ENCODE data around the gene LAMB1.
"Not testable (repeated sequence)": the region's sequence is repeated elsewhere in the genome, so short reads cannot be mapped to it uniquely, and the experiment has no call there.

The LAMB1 gene

DNA sequence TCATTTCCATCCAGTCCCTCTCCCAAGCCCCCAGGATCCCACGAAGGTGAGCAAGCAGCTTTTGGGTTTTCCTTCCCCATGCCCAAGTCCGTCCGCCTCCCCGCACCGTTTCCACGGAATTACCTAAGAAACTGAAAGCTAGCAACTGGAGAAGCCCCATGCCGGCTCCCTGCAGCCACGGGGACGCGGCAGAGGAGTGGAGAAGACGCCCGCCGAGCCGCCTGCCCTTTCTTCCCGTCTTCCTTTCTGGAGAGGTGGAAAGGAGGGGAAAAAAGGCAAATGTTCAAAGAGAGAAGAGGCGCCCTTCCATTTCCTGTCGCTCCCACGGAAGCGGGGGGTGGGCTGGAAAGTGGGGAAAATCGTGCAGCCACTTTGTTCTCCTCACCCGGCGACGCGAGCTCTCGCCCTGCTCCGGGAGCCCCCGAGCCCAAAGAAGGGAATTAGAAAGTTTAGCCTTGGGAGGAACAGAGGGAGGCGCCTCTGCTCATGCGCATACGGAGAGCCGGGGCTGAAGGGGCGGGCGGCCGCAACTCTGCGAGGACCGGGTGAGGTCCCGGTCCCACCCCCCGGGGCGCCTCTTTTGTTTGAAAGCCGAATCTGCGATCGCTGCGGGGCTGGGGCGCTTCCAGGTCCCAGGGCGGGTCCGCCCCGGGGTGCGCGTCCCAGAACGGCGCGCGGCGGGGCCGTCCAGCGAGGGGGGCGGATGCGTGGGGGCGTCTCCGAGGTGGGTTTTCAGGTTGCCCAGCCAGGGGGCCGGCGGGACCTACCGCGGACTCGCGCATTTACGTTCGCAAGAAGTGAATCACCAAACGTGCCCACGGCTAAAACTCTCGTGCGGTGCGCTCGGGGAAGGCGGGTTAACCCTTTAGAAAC lies at the start of gene LAMB1:
Gene LAMB1 (minus strand): TSS at position 436 of the 873 bp plus-strand sequence. CDS start 276 bp downstream, at position 160.
- no peak for DNase-seq (ENCODE audit: low read depth)

- DNase-seq (ENCODE audit: low read depth), result no peak
Observed at GRCh38 chr7:108051454-108051853, 48.5 kb upstream of the LAMB1 start.

DNA sequence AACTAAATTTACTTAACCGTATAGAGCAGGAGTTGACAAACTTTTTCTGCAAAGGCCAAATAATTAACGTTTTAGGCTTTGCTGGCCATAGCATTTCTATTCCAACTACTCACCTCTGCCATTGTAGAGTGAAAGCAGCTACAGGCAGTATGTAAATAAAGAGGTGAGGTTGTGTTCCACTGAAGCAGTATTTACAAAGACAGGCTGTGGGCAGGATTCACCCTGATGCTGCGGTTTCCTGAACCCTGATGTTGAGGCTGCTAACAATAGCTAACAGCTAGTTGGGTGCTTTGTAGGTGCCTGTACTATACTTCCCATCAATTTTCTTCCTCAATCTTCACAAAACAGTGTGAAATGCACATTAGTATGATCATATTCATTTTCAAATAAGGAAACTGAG lies 47.0 kb upstream of the LAMB1 start:
- no peak for DNase-seq (ENCODE audit: low read depth)

DNA sequence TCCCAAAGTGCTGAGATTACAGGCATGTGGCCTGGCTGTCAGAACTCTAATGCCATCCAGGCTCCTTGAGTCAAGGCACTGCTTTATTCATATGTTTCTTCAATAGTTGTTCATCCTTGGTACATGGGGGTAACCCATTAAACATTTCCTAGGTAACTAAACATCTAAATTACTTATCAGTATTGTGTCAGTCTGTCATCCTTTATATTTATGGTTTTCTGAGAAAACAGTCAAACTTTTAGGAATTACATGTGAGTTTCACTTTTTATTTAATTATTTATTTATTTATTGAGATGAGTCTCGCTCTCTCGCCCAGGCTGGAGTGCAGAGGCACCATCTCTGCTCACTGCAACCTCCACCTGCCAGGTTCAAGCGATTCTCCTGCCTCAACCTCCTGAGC lies 45.5 kb upstream of the LAMB1 start:
- no peak for DNase-seq (ENCODE audit: low read depth)

DNA sequence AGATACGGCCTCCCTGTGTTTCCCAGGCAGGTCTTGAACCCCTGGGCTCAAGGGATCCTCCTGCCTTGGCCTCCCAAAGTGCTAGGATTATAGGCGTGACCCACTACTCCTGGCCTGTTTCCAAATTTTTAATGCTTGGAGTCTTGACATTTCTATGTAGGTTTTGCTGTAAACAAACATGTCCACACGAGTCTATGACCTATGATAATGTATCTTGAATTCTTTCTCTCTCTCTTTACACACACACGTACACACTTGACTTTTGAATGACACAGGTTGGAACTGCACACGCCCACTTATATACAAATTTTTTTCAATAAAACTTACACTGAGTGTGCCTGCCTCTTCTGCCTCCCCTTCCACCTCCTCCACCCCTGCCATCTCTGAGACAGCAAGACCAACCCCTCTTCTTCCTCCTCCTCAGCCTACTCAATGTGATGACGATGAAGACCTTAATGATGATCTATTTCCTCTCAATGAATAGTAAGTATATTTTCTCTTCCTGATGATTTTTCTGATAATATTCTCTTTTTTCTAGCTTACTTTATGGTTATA lies 44.1 kb upstream of the LAMB1 start:
- no peak for DNase-seq (ENCODE audit: low read depth)

DNA sequence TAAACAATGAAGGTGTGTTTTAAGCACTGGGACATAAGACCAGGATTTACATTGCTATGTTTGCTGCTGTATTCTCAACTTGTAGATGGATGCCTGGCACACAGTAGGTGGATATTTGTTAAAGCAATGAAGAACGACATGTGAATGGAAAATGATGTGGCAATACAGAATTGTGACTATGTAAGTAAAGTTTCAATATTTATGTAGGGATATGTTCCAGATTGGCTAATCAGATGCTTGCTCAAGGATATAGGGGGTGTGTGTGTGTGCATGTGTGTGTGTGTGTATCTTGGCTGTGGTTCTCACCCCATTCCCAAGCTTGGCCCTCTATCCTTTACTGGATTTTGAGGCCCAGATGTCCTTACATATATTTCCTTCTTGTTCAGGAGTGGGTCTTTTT lies 42.7 kb upstream of the LAMB1 start:
- no peak for DNase-seq (ENCODE audit: low read depth)

DNA sequence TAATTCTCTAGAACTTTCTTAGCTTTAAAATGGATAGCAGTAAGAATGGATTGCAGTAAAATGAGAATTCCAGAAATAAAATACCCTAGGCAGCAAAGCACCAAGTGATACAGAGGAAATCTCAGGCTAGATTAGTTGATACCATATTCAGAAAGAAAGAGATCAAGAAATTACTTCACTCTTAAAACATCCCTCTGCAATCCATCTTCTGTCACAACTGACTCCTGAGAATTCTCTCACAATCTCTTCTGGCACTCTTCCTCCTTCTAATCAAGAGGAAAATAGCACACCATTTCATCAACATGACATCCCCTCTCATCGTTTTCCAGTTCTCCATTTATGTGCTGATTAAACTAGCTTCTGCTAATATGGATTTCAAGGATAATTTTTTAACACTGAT lies 42.2 kb upstream of the LAMB1 start:
- DNase-seq (ENCODE audit: low read depth), result no peak

- no peak for DNase-seq (ENCODE audit: low read depth)
Observed at GRCh38 chr7:108044345-108044744, 41.4 kb upstream of the LAMB1 start.

DNA sequence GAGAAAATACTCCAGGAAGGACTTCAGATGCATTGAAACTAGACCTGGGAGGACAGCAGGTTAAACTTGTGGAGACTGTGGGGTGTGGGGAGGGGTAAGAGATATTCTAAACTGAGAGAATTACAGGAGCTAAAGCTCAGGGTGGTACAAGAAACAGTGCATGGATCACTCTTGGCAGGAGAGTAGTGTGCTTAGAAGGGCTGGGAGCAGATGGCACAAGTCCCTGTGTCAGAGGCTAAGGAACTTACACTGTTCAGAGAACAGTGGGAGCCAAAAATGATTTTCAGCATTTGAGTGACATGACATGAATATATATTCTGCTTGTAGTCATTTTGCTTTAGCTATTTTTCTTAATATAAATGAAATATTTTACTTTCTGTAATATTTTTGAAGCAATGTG lies 36.0 kb upstream of the LAMB1 start:
- DNase-seq (ENCODE audit: low read depth), result no peak

DNA sequence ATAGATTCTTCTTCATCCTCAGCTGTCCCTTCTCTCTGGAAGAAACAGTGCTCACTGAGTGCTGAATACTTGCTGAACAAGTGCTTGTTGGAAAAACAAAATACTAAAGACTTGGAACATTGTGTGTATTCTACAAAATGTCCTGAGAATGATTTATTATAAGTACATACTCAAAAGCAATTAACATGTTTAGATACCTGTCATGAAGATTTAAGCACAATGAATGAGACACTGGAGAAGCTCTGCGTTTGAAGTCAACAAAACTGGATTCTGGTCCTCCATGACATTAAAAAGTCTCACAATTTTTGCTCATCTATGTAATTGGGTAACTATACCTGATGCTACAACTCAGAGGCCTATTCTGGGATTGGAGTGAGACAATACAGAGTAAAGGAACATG lies 34.8 kb upstream of the LAMB1 start:
- no peak for DNase-seq (ENCODE audit: low read depth)

DNA sequence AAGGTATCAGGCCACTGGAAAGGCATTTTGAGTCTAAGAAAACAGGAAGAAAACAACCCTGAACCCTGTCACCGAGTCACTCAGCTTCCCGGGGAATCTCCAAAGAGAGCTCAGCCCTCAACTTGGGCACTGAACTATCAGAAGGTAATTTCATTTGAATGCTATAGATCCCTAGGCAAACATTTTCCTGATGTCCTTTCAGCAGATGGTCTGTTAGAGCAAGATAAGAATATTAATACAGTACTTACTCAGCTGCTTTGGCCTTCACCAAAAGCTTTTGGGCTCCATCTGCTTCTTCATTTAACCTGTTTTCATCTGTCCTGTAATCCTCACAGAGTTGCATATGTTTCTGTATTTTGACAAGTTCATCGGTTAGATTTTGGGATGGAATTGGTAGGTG lies 34.2 kb upstream of the LAMB1 start:
- DNase-seq (ENCODE audit: low read depth), result no peak

- DNase-seq (ENCODE audit: low read depth), result no peak
Observed at GRCh38 chr7:108034586-108034985, 31.6 kb upstream of the LAMB1 start.

- DNase-seq (ENCODE audit: low read depth), result no peak
Observed at GRCh38 chr7:108033776-108034497, 31.0 kb upstream of the LAMB1 start.

- not testable (repeated sequence) for DNase-seq (ENCODE audit: low read depth)
Observed at GRCh38 chr7:108033309-108033708, 30.3 kb upstream of the LAMB1 start.

- DNase-seq (ENCODE audit: low read depth), result no peak
Observed at GRCh38 chr7:108030516-108030915, 27.6 kb upstream of the LAMB1 start.

DNA sequence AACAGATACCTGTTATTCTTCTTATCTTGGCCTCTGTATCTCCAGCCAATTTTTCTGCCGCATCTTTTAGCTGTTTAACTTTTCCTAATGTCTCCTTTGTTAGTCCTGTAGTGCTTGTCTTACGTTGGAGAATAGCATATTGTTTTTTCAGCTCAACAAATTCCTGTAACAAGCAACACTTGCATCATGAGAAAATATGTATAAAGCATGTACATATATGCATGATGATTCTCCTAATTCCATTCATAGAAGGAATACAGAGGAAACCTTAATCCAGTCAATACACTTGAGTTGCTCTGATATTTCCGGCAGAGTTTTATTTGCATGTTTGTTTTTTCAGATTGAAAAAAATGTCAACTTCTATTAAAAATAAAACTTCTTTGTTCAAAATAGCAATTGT lies 26.1 kb upstream of the LAMB1 start:
- no peak for DNase-seq (ENCODE audit: low read depth)

DNA sequence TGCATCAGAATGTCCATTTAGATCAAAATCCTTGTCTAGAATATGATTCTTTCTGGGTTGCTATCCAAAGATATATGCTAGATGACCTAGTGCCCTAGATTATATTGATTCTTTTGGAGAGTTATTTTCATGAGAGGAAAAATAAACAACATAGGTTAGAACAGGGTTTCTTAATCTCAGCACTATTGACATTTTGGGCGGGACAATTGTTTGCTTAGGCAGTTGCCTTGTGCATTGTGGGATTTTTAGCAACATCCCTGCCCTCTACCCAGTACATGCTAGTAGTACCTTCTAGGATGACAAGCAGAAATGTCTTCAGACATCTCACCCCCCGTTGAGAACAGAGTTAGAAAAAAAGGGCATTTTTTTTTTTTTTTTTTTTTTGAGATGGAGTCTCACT lies 25.1 kb upstream of the LAMB1 start:
- DNase-seq (ENCODE audit: low read depth), result no peak

DNA sequence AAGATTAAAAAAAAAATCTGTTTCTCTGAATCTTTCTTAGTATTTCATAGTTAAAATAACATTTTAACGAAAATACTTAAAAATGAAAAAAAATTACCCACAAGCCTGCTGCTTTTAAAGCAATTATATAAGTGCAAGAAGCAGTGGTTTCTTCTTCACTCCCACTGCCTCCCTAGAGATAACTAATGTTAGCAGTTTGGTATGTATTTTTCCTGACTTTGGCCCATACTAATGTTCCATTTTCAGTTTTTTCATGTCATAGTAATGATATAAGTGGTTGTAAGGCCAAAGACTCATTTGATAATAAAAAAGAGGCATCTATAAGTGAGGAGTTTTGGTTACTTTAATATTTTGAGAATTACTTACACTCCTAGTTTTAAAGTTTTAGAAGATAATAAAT lies 24.3 kb upstream of the LAMB1 start:
- no peak for DNase-seq (ENCODE audit: low read depth)

GRCh38 chr7:108026647-108027046 lies 23.7 kb upstream of the LAMB1 start:
- DNase-seq (ENCODE audit: low read depth), result no peak

- no peak for DNase-seq (ENCODE audit: low read depth)
Observed at GRCh38 chr7:108026116-108026515, 23.2 kb upstream of the LAMB1 start.

DNA sequence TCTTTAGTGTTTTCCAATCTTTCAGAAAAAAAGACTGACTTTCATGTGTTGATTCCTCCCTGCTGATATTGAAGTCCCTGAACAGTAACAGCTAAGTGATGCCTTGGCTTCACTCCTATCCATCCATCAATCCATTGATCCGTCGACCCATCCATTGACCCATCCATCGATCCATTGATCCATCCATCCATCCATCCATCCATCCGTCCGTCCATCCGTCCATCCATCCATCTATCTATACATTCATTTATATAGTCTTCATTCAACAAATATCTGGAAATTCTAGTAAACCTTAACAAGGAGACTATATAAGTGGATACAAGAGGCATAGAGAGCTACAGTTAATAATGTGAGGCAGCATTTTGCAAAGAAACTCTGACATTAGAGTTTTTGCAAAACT lies 21.6 kb upstream of the LAMB1 start:
- no peak for DNase-seq (ENCODE audit: low read depth)

DNA sequence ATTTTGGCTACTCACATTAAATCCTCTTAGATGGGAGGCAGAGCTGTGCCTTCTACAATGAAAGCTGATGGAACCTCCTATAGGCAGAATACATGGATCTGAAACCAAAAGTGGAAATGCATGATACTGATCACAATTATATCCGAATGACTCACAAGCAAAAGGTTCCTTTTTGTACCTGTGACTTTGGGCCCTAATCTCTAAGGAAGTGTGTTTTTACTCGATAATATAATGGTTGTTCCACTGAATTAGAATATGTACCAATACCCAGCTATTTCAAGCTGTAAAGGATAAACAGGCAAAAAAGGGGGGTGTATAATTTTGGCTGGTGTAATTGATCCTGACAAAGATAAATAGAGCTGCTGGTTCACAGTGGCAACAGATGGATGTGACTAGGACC lies 17.6 kb upstream of the LAMB1 start:
- no peak for DNase-seq (ENCODE audit: low read depth)

GRCh38 chr7:108018668-108019067 lies 15.7 kb upstream of the LAMB1 start:
- no peak for DNase-seq (ENCODE audit: low read depth)
